SJSA1 (cell line): Measurements from ENCODE around the gene COL21A1. TPM values are rescaled to one million over a fixed set of nuclear protein-coding genes. Genes with fewer than 3 reads are reported as not detected.

Experiments used
- DNase-seq, 2 experiments: peaks; one replicate each; pipeline ENCODE4 v3.0.0-alpha.2; 2015 to 2020; ENCODE audit warnings: low spot score in 2 of 2, low read depth in 1 of 2
- H3K27ac ChIP-seq: fragments of 250-450 bp; sonication (Bioruptor Pico); 2 replicates; pipeline ENCODE4 v1.5.1; 2020; ENCODE audit warnings: mild to moderate bottlenecking, moderate library complexity
- H3K27me3 ChIP-seq: fragments of 250-450 bp; sonication (Bioruptor Pico); replicated peaks from 2 replicates; pipeline ENCODE4 v1.5.1; 2020; ENCODE audit warnings: mild to moderate bottlenecking, moderate library complexity
- H3K36me3 ChIP-seq: fragments of 250-450 bp; sonication (Bioruptor Pico); 2 replicates; pipeline ENCODE4 v1.5.1; 2020; ENCODE audit warnings: mild to moderate bottlenecking
- H3K4me1 ChIP-seq: fragments of 250-450 bp; sonication (Bioruptor Pico); replicated peaks from 2 replicates; pipeline ENCODE4 v1.6.1; 2021; ENCODE audit warnings: mild to moderate bottlenecking
- H3K4me3 ChIP-seq: fragments of 250-450 bp; sonication (Bioruptor Pico); 2 replicates; pipeline ENCODE4 v1.5.1; 2020; ENCODE audit warnings: mild to moderate bottlenecking
- H3K9me3 ChIP-seq: fragments of 250-450 bp; sonication (Bioruptor Pico); replicated peaks from 2 replicates; pipeline ENCODE4 v1.5.1; 2020; ENCODE audit warnings: mild to moderate bottlenecking
- total RNA-seq: library from RNA; depleted of rRNA; stranded (reverse); fragments of >200 nt; shearing (Covaris generic); gene quantifications from 2 replicates; pipeline ENCODE4 v1.2.3, GENCODE V29; 2014

The COL21A1 gene
- total RNA-seq, 1 experiment from 2014 or later, result 12.6 TPM

DNA sequence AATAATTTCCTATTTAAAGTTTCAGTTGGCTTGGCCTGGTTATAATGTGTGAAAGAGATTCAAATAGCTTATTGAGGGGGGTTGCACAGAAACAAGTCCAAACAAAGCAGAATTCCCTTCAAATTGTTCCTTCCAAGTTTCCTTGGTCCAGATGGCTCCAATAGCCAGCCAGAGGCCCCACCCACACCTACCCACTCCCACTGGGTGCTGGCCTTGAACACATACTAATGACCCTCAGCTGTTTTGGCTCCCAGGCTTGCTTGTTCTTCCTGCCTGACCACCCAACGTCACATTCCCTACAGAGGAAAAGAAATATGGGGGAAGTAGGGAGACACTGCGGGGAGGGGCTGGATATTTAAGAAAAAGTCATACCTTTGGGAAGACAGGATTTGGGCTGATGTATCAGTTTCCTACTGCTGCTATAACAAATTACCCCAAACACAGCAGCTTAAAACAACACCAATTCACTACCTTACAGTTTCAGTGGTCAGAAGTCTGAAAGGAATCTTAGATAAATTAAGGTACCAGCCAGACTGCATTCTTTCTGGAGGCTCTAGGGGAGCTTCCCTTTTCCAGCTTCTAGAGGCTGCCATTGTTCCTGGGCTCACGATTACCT, 95.7 kb downstream of the COL21A1 start:
- H3K4me1 ChIP-seq, result no peaks in the 10 kb centered on the region
- no peak overlapping the region for H3K4me3 ChIP-seq
- no peak for DNase-seq
- H3K9me3 ChIP-seq, result no peaks in the 10 kb centered on the region
- no peak overlapping the region for H3K27ac ChIP-seq
- no peaks in the 10 kb centered on the region for H3K36me3 ChIP-seq
- no peaks in the 10 kb centered on the region for H3K27me3 ChIP-seq

- Histone ChIP-seq H3K36me3 (no peaks in the 10 kb centered on the region), H3K27ac (no peak overlapping the region), H3K4me3 (no peak overlapping the region), H3K27me3 (no peaks in the 10 kb centered on the region), H3K4me1 (no peaks in the 10 kb centered on the region), H3K9me3 (no peaks in the 10 kb centered on the region)
- no peak for DNase-seq
Measured at GRCh38 chr6:56148488-56149186, 98.7 kb downstream of the COL21A1 start.

GRCh38 chr6:56147766-56148165, 99.6 kb downstream of the COL21A1 start:
- Histone ChIP-seq H3K27me3 (no peaks in the 10 kb centered on the region), H3K4me3 (no peak overlapping the region), H3K27ac (no peak overlapping the region), H3K9me3 (no peaks in the 10 kb centered on the region), H3K36me3 (no peaks in the 10 kb centered on the region), H3K4me1 (no peaks in the 10 kb centered on the region)
- no peak for DNase-seq

DNA sequence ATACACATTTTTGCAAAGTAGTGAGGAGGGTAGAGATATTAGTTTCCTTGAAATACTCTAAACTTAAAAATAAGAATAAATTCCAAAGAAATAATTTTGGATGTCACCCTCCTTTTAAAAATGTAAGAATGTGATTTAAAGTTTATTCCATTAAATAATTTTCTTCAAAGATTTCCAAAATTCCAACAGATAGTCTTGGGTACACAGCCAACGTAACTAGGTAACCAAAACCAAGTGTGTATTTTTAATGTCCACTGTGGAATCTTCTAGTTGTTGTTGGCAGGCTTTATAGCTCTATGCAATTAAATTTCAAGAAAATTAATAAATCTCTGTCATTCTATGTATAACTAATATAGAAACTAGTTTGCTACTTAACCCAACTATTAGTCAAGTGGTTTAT, 101.3 kb downstream of the COL21A1 start:
- no peak overlapping the region for H3K4me3 ChIP-seq
- H3K27ac ChIP-seq, result no peak overlapping the region
- H3K36me3 ChIP-seq, result no peaks in the 10 kb centered on the region
- no peaks in the 10 kb centered on the region for H3K9me3 ChIP-seq
- H3K4me1 ChIP-seq, result no peaks in the 10 kb centered on the region
- H3K27me3 ChIP-seq, result no peaks in the 10 kb centered on the region
- DNase-seq, result no peak

- no peak overlapping the region for H3K27ac ChIP-seq
- no peak for DNase-seq
- H3K27me3 ChIP-seq, result no peaks in the 10 kb centered on the region
Measured at GRCh38 chr6:56145616-56146015, 101.8 kb downstream of the COL21A1 start.

DNA sequence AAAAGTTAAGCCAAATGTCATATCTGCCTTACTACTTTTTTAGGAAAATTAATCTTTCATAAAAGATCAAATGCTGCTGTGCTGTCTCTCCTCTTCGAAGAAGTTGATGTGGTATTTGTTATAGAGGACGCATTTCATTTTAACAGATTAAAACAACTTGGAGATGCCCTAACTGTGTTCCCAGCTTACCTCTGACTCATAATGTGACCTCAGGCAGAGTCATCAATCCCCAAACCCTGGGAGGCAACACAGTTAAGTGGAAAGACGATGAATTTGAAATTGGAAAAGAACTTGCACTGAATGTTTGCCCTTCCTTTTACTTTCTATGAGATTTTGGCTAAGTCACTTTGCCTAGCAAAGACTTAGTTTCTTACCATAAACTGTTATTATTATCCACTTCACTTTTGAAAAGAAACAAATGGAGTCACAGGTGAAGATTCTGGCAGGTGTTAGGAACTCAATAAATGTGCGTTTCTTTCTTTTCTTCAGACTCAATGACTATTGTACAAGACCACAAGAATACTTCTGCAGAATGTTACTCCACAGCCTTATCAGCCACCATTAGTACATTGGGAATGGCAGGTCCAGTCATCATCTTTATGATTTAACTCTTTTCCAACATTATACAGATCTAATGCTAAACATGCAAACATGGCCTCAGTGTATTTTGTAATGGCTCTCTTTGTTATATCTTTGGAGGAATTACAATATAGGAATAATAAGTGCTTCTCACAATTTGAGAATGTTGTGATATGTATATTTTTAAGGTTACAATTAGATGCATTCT, 102.6 kb downstream of the COL21A1 start:
- DNase-seq, result no peak
- H3K27me3 ChIP-seq, result no peaks in the 10 kb centered on the region
- H3K9me3 ChIP-seq, result no peaks in the 10 kb centered on the region
- H3K4me3 ChIP-seq, result no peak overlapping the region
- H3K4me1 ChIP-seq, result no peaks in the 10 kb centered on the region
- H3K27ac ChIP-seq, result no peak overlapping the region
- no peaks in the 10 kb centered on the region for H3K36me3 ChIP-seq

More at GRCh38 chr6:56145616-56146015, 101.8 kb downstream of the COL21A1 start:
- Histone ChIP-seq H3K4me1 (no peaks in the 10 kb centered on the region), H3K9me3 (no peaks in the 10 kb centered on the region), H3K4me3 (no peak overlapping the region), H3K36me3 (no peaks in the 10 kb centered on the region)

- H3K9me3 ChIP-seq, result no peaks in the 10 kb centered on the region
- no peak overlapping the region for H3K27ac ChIP-seq
- H3K4me3 ChIP-seq, result no peak overlapping the region
- no peaks in the 10 kb centered on the region for H3K36me3 ChIP-seq
- DNase-seq, result no peak
- no peaks in the 10 kb centered on the region for H3K4me1 ChIP-seq
- no peaks in the 10 kb centered on the region for H3K27me3 ChIP-seq
Measured at GRCh38 chr6:56143796-56144195, 103.6 kb downstream of the COL21A1 start.

DNA sequence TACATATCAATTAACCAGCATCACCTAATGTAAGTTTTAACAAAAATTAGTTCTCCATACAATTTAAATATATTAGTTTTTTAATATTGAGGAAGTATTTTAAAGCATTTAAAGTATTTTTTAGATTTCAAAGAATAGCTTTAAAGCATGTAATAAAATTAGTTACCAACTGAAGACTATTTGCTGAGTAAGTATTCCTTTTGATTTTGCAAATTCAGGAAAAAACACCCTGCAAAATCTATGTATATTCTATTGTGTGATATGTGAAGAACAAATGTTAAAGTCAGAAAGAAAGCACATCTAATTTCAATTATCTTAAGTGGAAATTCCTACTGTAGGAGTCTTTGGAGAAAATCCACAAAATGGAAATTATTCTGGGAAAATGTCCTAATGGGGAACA, 107.3 kb downstream of the COL21A1 start:
- H3K27me3 ChIP-seq, result no peaks in the 10 kb centered on the region
- no peaks in the 10 kb centered on the region for H3K4me1 ChIP-seq
- no peak overlapping the region for H3K4me3 ChIP-seq
- no peak for DNase-seq
- H3K9me3 ChIP-seq, result no peaks in the 10 kb centered on the region
- no peaks in the 10 kb centered on the region for H3K36me3 ChIP-seq
- no peak overlapping the region for H3K27ac ChIP-seq

- no peak overlapping the region for H3K4me3 ChIP-seq
- H3K4me1 ChIP-seq, result no peaks in the 10 kb centered on the region
- no peaks in the 10 kb centered on the region for H3K27me3 ChIP-seq
- DNase-seq, result no peak
- H3K36me3 ChIP-seq, result no peaks in the 10 kb centered on the region
- no peak overlapping the region for H3K27ac ChIP-seq
- no peaks in the 10 kb centered on the region for H3K9me3 ChIP-seq
Measured at GRCh38 chr6:56115715-56116114, 131.7 kb downstream of the COL21A1 start.

GRCh38 chr6:56109149-56109548, 138.2 kb downstream of the COL21A1 start:
- Histone ChIP-seq H3K9me3 (no peaks in the 10 kb centered on the region), H3K36me3 (no peaks in the 10 kb centered on the region), H3K27me3 (no peaks in the 10 kb centered on the region), H3K4me3 (no peak overlapping the region), H3K4me1 (no peaks in the 10 kb centered on the region), H3K27ac (no peak overlapping the region)
- DNase-seq, result no peak

DNA sequence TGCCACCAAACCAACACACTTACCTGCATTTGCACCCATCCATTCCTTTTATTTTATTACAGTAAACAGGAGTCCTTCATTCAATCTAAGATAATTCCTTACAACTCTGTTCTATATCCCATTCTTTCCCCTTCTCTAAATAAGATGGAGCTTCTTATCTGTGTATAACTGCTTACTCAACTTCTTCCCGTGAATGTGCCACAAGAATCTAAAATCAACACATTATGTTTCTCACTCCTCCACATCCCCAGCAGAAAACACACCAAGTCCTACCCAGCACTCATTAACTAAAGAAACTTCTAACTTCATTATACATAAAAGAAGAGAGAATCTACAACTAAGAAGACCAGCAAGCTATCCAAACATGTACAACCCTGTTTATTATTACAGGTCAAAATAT, 141.1 kb downstream of the COL21A1 start:
- Histone ChIP-seq H3K4me3 (no peak overlapping the region), H3K27me3 (no peaks in the 10 kb centered on the region), H3K27ac (no peak overlapping the region), H3K9me3 (no peaks in the 10 kb centered on the region), H3K36me3 (no peaks in the 10 kb centered on the region), H3K4me1 (peaks cover 13% of the 10 kb centered on the region)
- no peak for DNase-seq

- Histone ChIP-seq H3K4me3 (no peak overlapping the region), H3K36me3 (no peaks in the 10 kb centered on the region), H3K9me3 (no peaks in the 10 kb centered on the region), H3K27me3 (no peaks in the 10 kb centered on the region), H3K4me1 (peaks cover 27% of the 10 kb centered on the region), H3K27ac (no peak overlapping the region)
- no peak for DNase-seq
Measured at GRCh38 chr6:56104591-56104990, 142.8 kb downstream of the COL21A1 start.

DNA sequence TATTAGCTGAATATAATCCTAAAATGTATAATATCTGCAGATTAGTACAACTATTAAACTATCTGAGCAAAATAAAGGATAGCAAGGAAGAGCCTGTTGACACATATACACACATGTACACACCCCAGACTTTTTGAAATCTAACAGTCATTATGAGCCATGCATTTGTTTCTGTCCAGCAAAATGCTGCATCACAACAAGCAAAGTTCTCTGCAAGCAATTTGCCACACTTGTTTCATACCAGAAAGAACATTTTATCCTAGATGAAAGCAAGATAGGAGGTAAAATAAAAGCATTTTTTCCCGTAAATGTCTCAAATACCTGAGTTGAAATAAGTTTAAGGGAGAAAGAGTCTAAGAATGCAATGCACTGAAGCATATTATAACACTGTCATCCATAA, 145.2 kb downstream of the COL21A1 start:
- no peak for DNase-seq
- Histone ChIP-seq H3K4me1 (peaks cover 31% of the 10 kb centered on the region), H3K36me3 (no peaks in the 10 kb centered on the region), H3K4me3 (no peak overlapping the region), H3K27me3 (no peaks in the 10 kb centered on the region), H3K9me3 (no peaks in the 10 kb centered on the region), H3K27ac (no peak overlapping the region)

DNA sequence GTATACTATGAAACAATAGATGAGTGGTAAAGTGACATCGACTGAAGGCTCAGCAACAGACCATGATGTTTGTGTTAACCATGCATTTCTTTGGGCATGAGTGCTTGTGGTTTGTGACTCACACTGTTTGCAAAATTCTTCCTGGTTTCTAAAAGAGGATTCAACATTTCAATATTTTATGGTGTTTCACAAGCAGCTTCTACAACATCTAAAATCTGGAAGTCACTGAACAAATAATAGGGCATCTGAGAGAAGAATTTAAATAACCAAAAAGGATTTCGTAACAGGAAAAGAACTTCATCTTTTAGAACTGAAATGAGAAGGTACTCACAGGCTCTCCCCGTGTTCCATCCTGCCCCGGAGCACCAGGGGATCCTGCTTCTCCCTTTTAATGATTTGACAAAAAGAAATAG, 146.2 kb downstream of the COL21A1 start:
- DNase-seq, result peak; percentile 67 to 92
- Histone ChIP-seq H3K27me3 (no peaks in the 10 kb centered on the region), H3K27ac (peak overlapping the region; percentile 63), H3K4me1 (peaks cover 34% of the 10 kb centered on the region), H3K4me3 (no peak overlapping the region), H3K36me3 (no peaks in the 10 kb centered on the region), H3K9me3 (no peaks in the 10 kb centered on the region)
